HepG2 (cell line): ENCODE data around the gene MAPK8IP1. TPM values are rescaled to one million over a fixed set of nuclear protein-coding genes. Genes with fewer than 3 reads are reported as not detected.
A peak's percentile ranks its signal among the peaks of the same experiment; 100 is the strongest.

ENCODE experiments used
- ATM ChIP-seq: fragments of 450-650 bp; IDR thresholded peaks from 2 replicates; pipeline ENCODE4 v1.7.1; 2017; ENCODE audit warnings: mild to moderate bottlenecking, borderline replicate concordance
- CBX1 ChIP-seq: IDR thresholded peaks from one replicate; pipeline ENCODE4 v1.6.1; 2016; ENCODE audit warnings: antibody characterized with exemption, low read depth
- DBP ChIP-seq: sonication (generic); formaldehyde crosslinking; IDR thresholded peaks from 2 replicates; pipeline ENCODE4 v1.4.0; 2020; ENCODE audit warnings: missing genetic modification reagents; ENCODE audit errors: not compliant biosample characterization
- FOXJ3 ChIP-seq: sonication (generic); formaldehyde crosslinking; IDR thresholded peaks from 2 replicates; pipeline ENCODE4 v1.4.0; 2020; ENCODE audit warnings: missing genetic modification reagents, mild to moderate bottlenecking, borderline replicate concordance
- PCBP1 ChIP-seq: fragments of 200-400 bp; formaldehyde crosslinking; IDR thresholded peaks from 2 replicates; pipeline ENCODE4 v1.6.1; 2017; ENCODE audit warnings: mild to moderate bottlenecking, low read depth, low read length, borderline replicate concordance
- POLR2G ChIP-seq: fragments of 200-400 bp; formaldehyde crosslinking; IDR thresholded peaks from 2 replicates; pipeline ENCODE4 v1.6.1; 2018; ENCODE audit warnings: mild to moderate bottlenecking, low read depth, low read length, moderate library complexity
- RNF219 ChIP-seq: sonication (generic); formaldehyde crosslinking; IDR thresholded peaks from 2 replicates; pipeline ENCODE4 v1.5.0; 2020; ENCODE audit warnings: mild to moderate bottlenecking, missing genetic modification reagents
- TEAD3 ChIP-seq: optimal IDR thresholded peaks from 2 replicates; pipeline ENCODE3; 2016; ENCODE audit warnings: borderline replicate concordance
- TRIM24 ChIP-seq: sonication (generic); formaldehyde crosslinking; IDR thresholded peaks from 2 replicates; pipeline ENCODE4 v1.8.0; 2022; ENCODE audit warnings: mild to moderate bottlenecking, missing genetic modification reagents
- ZKSCAN1 ChIP-seq: fragments of 150-350 bp; IDR thresholded peaks from 2 replicates; pipeline ENCODE4 v1.6.1; 2014; ENCODE audit warnings: low read length
- ZKSCAN8 ChIP-seq: IDR thresholded peaks from 2 replicates; pipeline ENCODE4 v1.6.1; 2016; ENCODE audit warnings: borderline replicate concordance, missing genetic modification reagents, missing compliant biosample characterization
- ZNF318 ChIP-seq: sonication (generic); formaldehyde crosslinking; IDR thresholded peaks from 2 replicates; pipeline ENCODE4 v1.4.0; 2020; ENCODE audit warnings: mild to moderate bottlenecking, missing genetic modification reagents
- ZNF331 ChIP-seq: sonication (generic); formaldehyde crosslinking; IDR thresholded peaks from 2 replicates; pipeline ENCODE4 v1.4.0; 2020; ENCODE audit warnings: missing genetic modification reagents
- ZNF414 ChIP-seq: sonication (generic); formaldehyde crosslinking; IDR thresholded peaks from 2 replicates; pipeline ENCODE4 v1.5.0; 2020; ENCODE audit warnings: missing genetic modification reagents
- polyA plus RNA-seq, 8 experiments: library from polyadenylated mRNA; depleted of rRNA in 3 of 8; stranded (reverse) in 7 of 8; unstranded in 1 of 8; fragments of >200 nt; fragmentation: Illumina TruSeq in 4 of 8; extraction: Trizol in 4 of 8; gene quantifications; 2 replicates each; pipeline versions ENCODE4 v1.2.1 to v1.2.3, GENCODE V29; 2011 to 2016; ENCODE audit warnings: low read depth in 4 of 8, missing spikeins in 1 of 8, mixed read lengths in 1 of 8; ENCODE audit not compliant: insufficient read depth in 1 of 8
- total RNA-seq, 5 experiments: library from RNA; depleted of rRNA; stranded (reverse); fragments of >200 nt; fragmentation: Illumina TruSeq; extraction: Trizol; gene quantifications; 2 replicates each; pipeline ENCODE4 v1.2.3, GENCODE V29; 2016; ENCODE audit warnings: low read depth in 1 of 5

The MAPK8IP1 gene
- total and polyA plus RNA-seq, 2 of the 13 experiments (the other 11 are each of a cell fraction or from before 2014, with no cell fraction given): 2.2 to 4.2 TPM

GRCh38 chr11:45846974-45847910 is 38.2 kb upstream of the MAPK8IP1 start, which contains the start of gene CRY2 (continued):
- TF ChIP-seq ZKSCAN8 (CRISPR knock-in tag) (no peak), ZNF331 (no peak; the same call in 1 of the 2 replicates), POLR2G (peak; percentile 87), PCBP1 (no peak), ZKSCAN1 (no peak), DBP (CRISPR knock-in tag) (peak; percentile 82), TRIM24 (CRISPR knock-in tag) (no peak), FOXJ3 (CRISPR knock-in tag) (no peak), ATM (no peak), CBX1 (peak; percentile 36), RNF219 (CRISPR knock-in tag) (0 out of 2 replicates have a peak, but pooled peaks have one; percentile 63), TEAD3 (CRISPR knock-in tag) (peak; percentile 69), ZNF414 (CRISPR knock-in tag) (peak; percentile 89; the same call in 1 of the 2 replicates), ZNF318 (CRISPR knock-in tag) (no peak)
